Measurements from ENCODE around the gene TIAM2.

DNA sequence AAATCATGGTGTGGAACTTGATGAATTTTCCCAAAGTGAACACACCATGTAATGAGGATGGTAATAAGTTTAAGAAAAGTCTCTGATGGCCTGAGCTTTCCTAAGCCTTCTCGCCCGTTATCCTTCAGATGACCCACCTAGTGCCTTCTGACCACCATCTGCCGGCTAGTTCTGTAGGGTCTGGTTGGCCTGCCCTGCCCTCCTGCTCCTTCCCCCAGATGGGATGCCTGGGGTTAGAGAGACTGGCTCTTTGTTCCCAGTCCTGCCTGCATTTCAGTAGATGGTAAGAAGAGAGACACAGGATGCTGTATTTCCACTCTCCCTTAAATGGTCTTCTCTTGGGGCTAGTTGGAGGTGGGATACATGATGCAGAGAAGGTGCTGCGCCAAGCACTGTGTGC, 43.0 kb downstream of the TIAM2 start:
- TF ChIP-seq, protein P1, sequence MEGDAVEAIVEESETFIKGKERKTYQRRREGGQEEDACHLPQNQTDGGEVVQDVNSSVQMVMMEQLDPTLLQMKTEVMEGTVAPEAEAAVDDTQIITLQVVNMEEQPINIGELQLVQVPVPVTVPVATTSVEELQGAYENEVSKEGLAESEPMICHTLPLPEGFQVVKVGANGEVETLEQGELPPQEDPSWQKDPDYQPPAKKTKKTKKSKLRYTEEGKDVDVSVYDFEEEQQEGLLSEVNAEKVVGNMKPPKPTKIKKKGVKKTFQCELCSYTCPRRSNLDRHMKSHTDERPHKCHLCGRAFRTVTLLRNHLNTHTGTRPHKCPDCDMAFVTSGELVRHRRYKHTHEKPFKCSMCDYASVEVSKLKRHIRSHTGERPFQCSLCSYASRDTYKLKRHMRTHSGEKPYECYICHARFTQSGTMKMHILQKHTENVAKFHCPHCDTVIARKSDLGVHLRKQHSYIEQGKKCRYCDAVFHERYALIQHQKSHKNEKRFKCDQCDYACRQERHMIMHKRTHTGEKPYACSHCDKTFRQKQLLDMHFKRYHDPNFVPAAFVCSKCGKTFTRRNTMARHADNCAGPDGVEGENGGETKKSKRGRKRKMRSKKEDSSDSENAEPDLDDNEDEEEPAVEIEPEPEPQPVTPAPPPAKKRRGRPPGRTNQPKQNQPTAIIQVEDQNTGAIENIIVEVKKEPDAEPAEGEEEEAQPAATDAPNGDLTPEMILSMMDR (IDR thresholded peaks at IDR 0.05), result no peak
- no peak for TF ChIP-seq POLR2A (IDR thresholded peaks at IDR 0.05; ENCODE audit: low read depth)
- no peak for TF ChIP-seq POLR2AphosphoS5 (IDR thresholded peaks at IDR 0.05)
- TF ChIP-seq EP300 (IDR thresholded peaks at IDR 0.05), result no peak

All from esophagus muscularis mucosa (tissue), 4 donors.